Mesothelial cell of epicardium (in vitro differentiated cells): ENCODE data around the gene SNRNP200. TPM values are rescaled to one million over a fixed set of nuclear protein-coding genes. Genes with fewer than 3 reads are reported as not detected.
A peak's percentile ranks its signal among the peaks of the same experiment; 100 is the strongest.

ENCODE experiments used
- DNase-seq, 2 experiments: peaks; one replicate each; pipeline ENCODE4 v3.0.0; 2021; ENCODE audit warnings: low spot score in 2 of 2; ENCODE audit not compliant: unreplicated experiment in 2 of 2
- H3K27ac Mint-ChIP-seq: 2 replicates; pipeline ENCODE4 v1.8.0; 2021; ENCODE audit warnings: mixed read lengths
- H3K27me3 Mint-ChIP-seq: 2 replicates; pipeline ENCODE4 v1.8.0; 2021; ENCODE audit warnings: low read depth, mixed read lengths
- H3K36me3 Mint-ChIP-seq: 2 replicates; pipeline ENCODE4 v1.8.0; 2021; ENCODE audit warnings: mixed read lengths
- H3K4me1 Mint-ChIP-seq: 2 replicates; pipeline ENCODE4 v1.8.0; 2021; ENCODE audit warnings: mixed read lengths
- H3K4me3 Mint-ChIP-seq: 2 replicates; pipeline ENCODE4 v1.8.0; 2021; ENCODE audit warnings: mild to moderate bottlenecking, moderate library complexity, mixed read lengths
- H3K9me3 Mint-ChIP-seq: 2 replicates; pipeline ENCODE4 v1.8.0; 2021; ENCODE audit warnings: mixed read lengths
- CTCF ChIP-seq: fragments of 200-600 bp; sonication (generic); IDR thresholded peaks from one replicate; pipeline ENCODE4 v1.5.0; 2021; ENCODE audit warnings: antibody characterized with exemption; ENCODE audit not compliant: unreplicated experiment
- total RNA-seq: library from RNA; stranded (reverse); gene quantifications from 3 replicates; pipeline ENCODE4 v1.2.1, GENCODE V29; 2021

Gene SNRNP200
- total RNA-seq, 1 donor from 2014 or later = 200 TPM

- Mint-ChIP-seq H3K4me1 (no peaks in the 10 kb centered on the region), H3K4me3 (no peak overlapping the region), H3K27ac (no peak overlapping the region), H3K9me3 (no peaks in the 10 kb centered on the region), H3K27me3 (peaks cover 49% of the 10 kb centered on the region), H3K36me3 (no peaks in the 10 kb centered on the region)
- no peak for DNase-seq
- no peak for TF ChIP-seq CTCF
Observed at GRCh38 chr2:96315005-96315399, 9.7 kb upstream of the SNRNP200 start.

- TF ChIP-seq CTCF = no peak
- peaks cover 13% of the 10 kb centered on the region for H3K27me3 Mint-ChIP-seq
- peaks cover 9% of the 10 kb centered on the region for H3K36me3 Mint-ChIP-seq
- H3K9me3 Mint-ChIP-seq = no peaks in the 10 kb centered on the region
- no peak for DNase-seq
- H3K4me3 Mint-ChIP-seq = no peak overlapping the region
- H3K27ac Mint-ChIP-seq = no peak overlapping the region
- peaks cover 23% of the 10 kb centered on the region for H3K4me1 Mint-ChIP-seq
Observed at GRCh38 chr2:96308248-96308647, 2.9 kb upstream of the SNRNP200 start.

- peaks cover 25% of the 10 kb centered on the region for H3K36me3 Mint-ChIP-seq
- H3K27ac Mint-ChIP-seq = peak overlapping the region; percentile 98
- no peak for TF ChIP-seq CTCF
- no peaks in the 10 kb centered on the region for H3K9me3 Mint-ChIP-seq
- peak overlapping the region; percentile 99 for H3K4me3 Mint-ChIP-seq
- peaks cover 4% of the 10 kb centered on the region for H3K27me3 Mint-ChIP-seq
- peaks cover 27% of the 10 kb centered on the region for H3K4me1 Mint-ChIP-seq
- no peak for DNase-seq
Observed at GRCh38 chr2:96306370-96306769, 1.0 kb upstream of the SNRNP200 start.

GRCh38 chr2:96305979-96306308 lies 598 bp upstream of the SNRNP200 start:
- H3K36me3 Mint-ChIP-seq = peaks cover 29% of the 10 kb centered on the region
- H3K27ac Mint-ChIP-seq = peak overlapping the region; percentile 98
- H3K27me3 Mint-ChIP-seq = peaks cover 3% of the 10 kb centered on the region
- no peak for TF ChIP-seq CTCF
- H3K9me3 Mint-ChIP-seq = no peaks in the 10 kb centered on the region
- no peak for DNase-seq
- peak overlapping the region; percentile 99 for H3K4me3 Mint-ChIP-seq
- peaks cover 27% of the 10 kb centered on the region for H3K4me1 Mint-ChIP-seq

- Mint-ChIP-seq H3K36me3 (peaks cover 31% of the 10 kb centered on the region), H3K27me3 (no peaks in the 10 kb centered on the region), H3K9me3 (no peaks in the 10 kb centered on the region), H3K4me1 (peaks cover 27% of the 10 kb centered on the region), H3K27ac (peak overlapping the region; percentile 53), H3K4me3 (peak overlapping the region; percentile 99)
- no peak for TF ChIP-seq CTCF
- no peak for DNase-seq
Observed at GRCh38 chr2:96304606-96305005, 740 bp downstream of the SNRNP200 start.

GRCh38 chr2:96301865-96302264 lies 3.5 kb downstream of the SNRNP200 start:
- Mint-ChIP-seq H3K27me3 (no peaks in the 10 kb centered on the region), H3K4me1 (peaks cover 27% of the 10 kb centered on the region), H3K4me3 (no peak overlapping the region), H3K9me3 (no peaks in the 10 kb centered on the region), H3K27ac (no peak overlapping the region), H3K36me3 (peaks cover 53% of the 10 kb centered on the region)
- DNase-seq = no peak
- TF ChIP-seq CTCF = no peak
